Nephron (organoid): ENCODE measurements around the gene SSBP3.

Experiments used
- H3K27ac Mint-ChIP-seq, 3 experiments: 2 replicates each; pipeline ENCODE4 v1.8.0; 2020; ENCODE audit warnings: mixed read lengths in 3 of 3, mild to moderate bottlenecking in 2 of 3, moderate library complexity in 1 of 3
- H3K27me3 Mint-ChIP-seq: 2 replicates; pipeline ENCODE4 v1.8.0; 2021; ENCODE audit warnings: low read depth, mild to moderate bottlenecking, moderate library complexity, mixed read lengths
- H3K36me3 Mint-ChIP-seq: 2 replicates; pipeline ENCODE4 v1.8.0; 2020; ENCODE audit warnings: low read depth, mixed read lengths
- H3K4me1 Mint-ChIP-seq: 2 replicates; pipeline ENCODE4 v1.8.0; 2020; ENCODE audit warnings: mixed read lengths
- H3K4me3 Mint-ChIP-seq, 3 experiments: 2 replicates each; pipeline ENCODE4 v1.8.0; 2020; ENCODE audit warnings: mild to moderate bottlenecking in 3 of 3, mixed read lengths in 3 of 3, moderate library complexity in 2 of 3
- H3K9me3 Mint-ChIP-seq: 2 replicates; pipeline ENCODE4 v1.8.0; 2020; ENCODE audit warnings: mixed read lengths
- CTCF ChIP-seq, 3 experiments: fragments of 200-600 bp; sonication (generic); IDR thresholded peaks; one replicate each; pipeline ENCODE4 v1.5.0; 2021; ENCODE audit warnings: antibody characterized with exemption in 3 of 3; ENCODE audit not compliant: unreplicated experiment in 3 of 3

SSBP3 gene

GRCh38 chr1:54263601-54264226 is 142.5 kb downstream of the SSBP3 start:
- H3K27ac Mint-ChIP-seq, result peak overlapping the region in 2 of 3 experiments; percentile 40 to 55
- H3K4me3 Mint-ChIP-seq, result no peak overlapping the region
- H3K4me1 Mint-ChIP-seq, result peaks cover 62% of the 10 kb centered on the region
- H3K27me3 Mint-ChIP-seq, result no peaks in the 10 kb centered on the region
- H3K36me3 Mint-ChIP-seq, result peaks cover 10% of the 10 kb centered on the region
- H3K9me3 Mint-ChIP-seq, result no peaks in the 10 kb centered on the region
- TF ChIP-seq CTCF (IDR thresholded peaks at IDR 0.05; ENCODE audit: unreplicated experiment in 3 of 3), result no peak

GRCh38 chr1:54262244-54262643 is 143.9 kb downstream of the SSBP3 start:
- Mint-ChIP-seq H3K36me3 (peaks cover 18% of the 10 kb centered on the region), H3K9me3 (no peaks in the 10 kb centered on the region), H3K4me3 (no peak overlapping the region)

GRCh38 chr1:54260810-54261209 is 145.4 kb downstream of the SSBP3 start:
- no peak overlapping the region for H3K4me3 Mint-ChIP-seq
- H3K36me3 Mint-ChIP-seq, result peaks cover 26% of the 10 kb centered on the region
- H3K4me1 Mint-ChIP-seq, result peaks cover 70% of the 10 kb centered on the region
- no peaks in the 10 kb centered on the region for H3K27me3 Mint-ChIP-seq
- peak overlapping the region in 1 of 3 experiments; percentile 52 for H3K27ac Mint-ChIP-seq
- TF ChIP-seq CTCF (IDR thresholded peaks at IDR 0.05; ENCODE audit: unreplicated experiment in 3 of 3), result no peak
- H3K9me3 Mint-ChIP-seq, result no peaks in the 10 kb centered on the region

More at GRCh38 chr1:54262244-54262643, 143.9 kb downstream of the SSBP3 start:
- peaks cover 64% of the 10 kb centered on the region for H3K4me1 Mint-ChIP-seq
- H3K27ac Mint-ChIP-seq, result peak overlapping the region in 2 of 3 experiments; percentile 38 to 49
- H3K27me3 Mint-ChIP-seq, result no peaks in the 10 kb centered on the region
- TF ChIP-seq CTCF (IDR thresholded peaks at IDR 0.05; ENCODE audit: unreplicated experiment in 3 of 3), result no peak

- H3K4me1 Mint-ChIP-seq, result peaks cover 63% of the 10 kb centered on the region
These were observed 146.6 kb downstream of the SSBP3 start for GRCh38 chr1:54259546-54260140.

GRCh38 chr1:54257876-54258275 is 148.3 kb downstream of the SSBP3 start:
- H3K4me3 Mint-ChIP-seq, result no peak overlapping the region
- H3K27ac Mint-ChIP-seq, result peak overlapping the region; percentile 49 to 85 (median 82)
- no peaks in the 10 kb centered on the region for H3K9me3 Mint-ChIP-seq
- peaks cover 66% of the 10 kb centered on the region for H3K4me1 Mint-ChIP-seq
- peaks cover 31% of the 10 kb centered on the region for H3K36me3 Mint-ChIP-seq
- no peak for TF ChIP-seq CTCF (IDR thresholded peaks at IDR 0.05; ENCODE audit: unreplicated experiment in 3 of 3)
- no peaks in the 10 kb centered on the region for H3K27me3 Mint-ChIP-seq

More at GRCh38 chr1:54259546-54260140, 146.6 kb downstream of the SSBP3 start:
- Mint-ChIP-seq H3K27ac (no peak overlapping the region), H3K9me3 (no peaks in the 10 kb centered on the region), H3K36me3 (peaks cover 26% of the 10 kb centered on the region), H3K4me3 (no peak overlapping the region), H3K27me3 (no peaks in the 10 kb centered on the region)
- TF ChIP-seq CTCF (IDR thresholded peaks at IDR 0.05; ENCODE audit: unreplicated experiment in 3 of 3), result no peak

GRCh38 chr1:54257346-54257620 is 148.9 kb downstream of the SSBP3 start:
- peaks cover 34% of the 10 kb centered on the region for H3K36me3 Mint-ChIP-seq
- H3K4me1 Mint-ChIP-seq, result peaks cover 69% of the 10 kb centered on the region
- no peaks in the 10 kb centered on the region for H3K27me3 Mint-ChIP-seq
- peak overlapping the region; percentile 6 to 46 (median 12) for H3K4me3 Mint-ChIP-seq
- H3K27ac Mint-ChIP-seq, result peak overlapping the region; percentile 49 to 85 (median 82)
- no peak for TF ChIP-seq CTCF (IDR thresholded peaks at IDR 0.05; ENCODE audit: unreplicated experiment in 3 of 3)
- H3K9me3 Mint-ChIP-seq, result no peaks in the 10 kb centered on the region
